Right hindlimb (tissue), 1 donor: ENCODE results near the gene SYT15.
A peak's percentile ranks its signal among the peaks of the same experiment; 100 is the strongest.
"Not testable (repeated sequence)": the region's sequence is repeated elsewhere in the genome, so short reads cannot be mapped to it uniquely, and the experiment has no call there.

Experiments used
- DNase-seq: peaks from one replicate; pipeline ENCODE4 v3.0.0-alpha.2; 2018

SYT15 gene

GRCh38 chr10:46557319-46558121, 21.4 kb upstream of the SYT15 start:
- DNase-seq: peak; percentile 30

- DNase-seq: no peak
Measured at GRCh38 chr10:46558122-46558391, 20.9 kb upstream of the SYT15 start.

DNA sequence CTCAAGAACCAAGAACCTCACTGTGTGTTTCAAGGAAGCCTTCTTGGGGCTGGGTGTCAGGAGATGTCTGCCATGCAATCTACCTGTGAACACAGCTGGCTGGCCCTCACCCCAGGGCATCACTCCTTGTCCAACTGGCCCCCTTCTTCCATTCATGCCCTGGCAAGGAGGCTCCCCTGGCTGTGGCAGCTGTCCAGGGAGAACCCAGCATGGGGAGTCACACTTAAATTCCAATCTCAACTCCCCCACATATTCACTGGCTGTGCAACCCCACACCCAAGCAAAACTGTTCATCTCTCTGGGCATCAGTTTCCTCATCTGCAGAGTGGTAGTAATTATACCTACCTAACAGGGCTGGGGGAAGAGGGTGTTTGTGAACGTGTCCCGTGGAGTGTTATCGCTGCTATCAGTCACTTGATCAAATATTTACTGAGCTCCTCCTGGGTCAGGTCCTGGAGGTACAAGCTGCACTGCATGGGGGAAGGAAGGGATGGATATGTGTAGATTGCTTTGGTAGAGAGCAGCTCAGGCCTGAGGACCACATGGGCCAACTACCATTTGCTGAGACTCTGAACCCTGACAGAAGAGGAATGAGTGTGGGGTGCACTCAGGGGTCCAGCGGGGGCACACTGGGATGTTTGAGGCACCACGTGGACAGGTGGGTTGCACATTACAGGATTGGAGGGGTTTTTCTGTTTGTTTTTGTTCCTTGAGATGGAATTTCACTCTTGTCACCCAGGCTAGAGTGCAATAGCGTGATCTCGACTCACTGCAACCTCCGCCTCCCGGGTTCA, 20.3 kb upstream of the SYT15 start:
- DNase-seq: peak; percentile 14

- DNase-seq: peak; percentile 12
Measured at GRCh38 chr10:46559231-46559671, 19.7 kb upstream of the SYT15 start.

GRCh38 chr10:46560381-46560780, 18.5 kb upstream of the SYT15 start:
- peak; percentile 10 for DNase-seq

DNA sequence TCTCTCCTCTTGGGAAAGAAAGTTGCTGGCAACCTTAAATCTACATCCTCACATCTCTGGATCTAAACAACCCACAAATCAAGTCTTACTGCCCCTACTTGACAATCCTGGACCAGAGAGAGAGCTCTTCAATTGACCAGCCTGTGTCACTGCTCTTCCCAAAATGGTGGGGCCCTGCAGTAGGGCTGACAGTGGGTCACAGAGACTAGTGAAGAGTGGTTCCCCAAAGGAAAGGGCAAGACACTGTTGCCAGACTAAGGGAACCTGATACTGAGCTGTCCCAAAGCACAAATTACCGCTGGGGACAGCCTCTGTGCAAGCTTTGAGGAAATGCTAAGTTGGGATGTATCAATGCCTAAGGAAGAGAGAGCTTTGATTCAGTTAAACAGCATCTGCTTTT, 18.0 kb upstream of the SYT15 start:
- DNase-seq: no peak

GRCh38 chr10:46565591-46566332, 13.2 kb upstream of the SYT15 start:
- DNase-seq: peak; percentile 72

DNA sequence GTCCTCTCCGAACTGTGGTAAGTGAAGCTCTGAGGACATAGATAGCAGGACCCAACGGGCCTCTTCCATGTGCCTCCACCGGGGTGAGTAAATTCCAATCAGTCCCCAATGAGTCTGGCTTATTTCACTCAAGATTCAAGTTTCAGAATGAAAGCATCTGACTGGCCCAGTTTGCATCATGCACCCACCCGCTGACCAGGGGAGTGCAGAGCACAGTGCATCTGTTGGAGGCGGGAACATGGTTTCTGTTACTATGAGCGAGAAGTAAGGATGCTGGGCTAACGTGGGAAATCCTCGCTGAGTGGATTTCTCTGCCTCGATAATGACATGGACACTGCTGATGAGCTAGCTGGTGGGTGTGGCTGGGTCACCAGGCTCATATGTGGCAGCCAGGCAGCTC, 11.8 kb upstream of the SYT15 start:
- not testable (repeated sequence) for DNase-seq

GRCh38 chr10:46570655-46571054, 8.3 kb upstream of the SYT15 start:
- not testable (repeated sequence) for DNase-seq

- DNase-seq: peak; percentile 34
Measured at GRCh38 chr10:46572765-46573164, 6.2 kb upstream of the SYT15 start.

DNA sequence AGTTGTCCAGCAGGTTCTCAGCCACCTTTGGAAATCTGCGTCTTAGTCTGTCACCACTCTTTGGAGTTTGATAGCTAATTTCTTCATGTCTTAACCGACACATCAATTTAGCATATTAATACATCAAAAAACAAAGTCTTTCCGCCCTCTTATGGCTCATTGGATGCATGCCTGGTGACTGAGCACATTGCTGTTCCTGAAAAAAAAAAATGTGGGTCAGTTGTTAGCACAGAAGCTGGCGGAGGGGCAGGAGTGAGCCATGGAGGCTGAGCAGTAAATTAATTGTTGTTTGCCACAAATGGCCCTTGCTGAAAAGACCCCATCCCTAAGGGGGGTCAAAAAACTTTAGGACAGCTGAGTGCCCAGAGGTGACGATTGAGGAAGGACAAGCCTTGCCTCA, 5.6 kb upstream of the SYT15 start:
- peak; percentile 10 for DNase-seq

DNA sequence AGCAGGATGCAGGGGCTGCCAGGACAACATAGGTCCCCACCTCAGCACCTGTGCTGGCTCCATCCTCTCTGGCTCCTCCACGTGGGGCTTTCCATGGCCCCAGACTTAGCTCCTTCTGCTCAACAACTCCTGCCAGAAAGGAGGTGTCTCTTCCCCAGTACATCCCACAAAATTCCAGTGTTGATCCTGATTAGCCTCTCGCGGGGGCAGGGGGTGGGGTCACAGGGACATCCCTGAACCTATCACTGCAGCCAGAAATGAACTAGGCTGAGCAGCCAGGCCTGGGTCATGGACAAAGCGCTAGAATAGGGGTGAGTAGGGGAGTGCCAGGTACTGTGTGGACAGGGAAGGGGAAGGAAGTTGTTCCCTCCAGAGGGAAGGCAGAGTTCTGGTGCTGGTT, 5.0 kb upstream of the SYT15 start:
- DNase-seq: not testable (repeated sequence)

GRCh38 chr10:46577624-46578473, 1.1 kb upstream of the SYT15 start:
- peak; percentile 19 for DNase-seq

DNA sequence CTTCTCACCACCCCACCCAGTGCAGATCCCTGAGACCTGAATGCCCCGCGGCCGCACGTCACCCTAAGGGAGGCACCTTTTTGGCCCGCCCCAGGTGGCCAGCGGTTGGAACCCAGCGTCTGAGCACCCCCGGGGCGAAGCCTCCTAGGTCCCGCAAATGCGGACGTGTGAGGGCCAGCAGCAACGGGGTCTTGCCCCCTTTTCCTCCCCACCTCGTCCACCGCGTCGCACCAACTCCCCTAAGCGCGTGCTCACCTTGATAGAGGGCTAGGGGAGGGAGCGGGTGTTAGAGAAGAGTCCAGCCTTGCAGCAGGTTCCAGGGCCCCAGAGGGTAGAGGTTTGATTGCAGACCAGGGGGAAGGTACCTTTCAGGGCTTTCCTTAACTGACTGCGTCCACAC, 450 bp downstream of the SYT15 start:
- DNase-seq: not testable (repeated sequence)

DNA sequence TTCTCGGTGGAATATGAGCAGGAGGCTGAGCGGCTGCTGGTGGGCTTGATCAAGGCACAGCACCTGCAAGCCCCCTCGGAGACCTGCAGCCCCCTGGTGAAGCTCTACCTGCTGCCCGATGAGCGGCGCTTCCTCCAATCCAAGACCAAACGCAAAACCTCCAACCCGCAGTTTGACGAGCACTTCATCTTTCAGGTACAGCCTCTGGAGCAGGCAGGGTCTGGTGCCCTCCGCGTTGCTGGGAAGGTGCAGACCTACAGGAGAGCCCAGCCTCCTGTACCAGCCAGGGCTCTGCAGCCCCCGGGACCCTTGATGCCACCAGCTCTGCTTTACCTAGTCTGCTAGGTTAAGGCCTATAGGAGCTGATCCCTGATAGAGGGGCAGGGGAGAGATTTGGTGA, 3.1 kb downstream of the SYT15 start:
- not testable (repeated sequence) for DNase-seq

DNA sequence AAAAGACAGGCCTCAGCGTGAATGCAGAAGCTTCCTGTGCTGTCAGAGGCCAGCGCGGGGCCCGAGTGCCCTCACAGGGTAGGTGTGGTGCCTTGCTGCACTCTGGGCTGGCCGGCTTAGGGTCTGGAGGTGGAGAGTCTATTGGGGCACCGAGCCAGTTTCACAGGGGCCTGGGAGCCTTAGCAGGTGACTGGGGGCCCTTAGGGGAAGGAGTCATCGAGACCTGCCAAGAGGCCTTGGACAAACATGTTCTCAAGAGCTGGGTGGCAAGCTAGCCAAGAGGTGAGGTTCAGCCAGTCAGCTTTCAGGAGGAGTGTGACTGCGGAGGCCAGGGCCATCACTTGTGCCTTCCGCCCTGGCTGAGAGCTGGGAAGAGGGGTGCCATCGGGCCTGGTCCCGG, 3.6 kb downstream of the SYT15 start:
- DNase-seq: not testable (repeated sequence)

GRCh38 chr10:46584196-46584595, 5.3 kb downstream of the SYT15 start:
- DNase-seq: not testable (repeated sequence)

GRCh38 chr10:46585246-46585645, 6.3 kb downstream of the SYT15 start:
- not testable (repeated sequence) for DNase-seq

- not testable (repeated sequence) for DNase-seq
Measured at GRCh38 chr10:46587546-46587945, 8.6 kb downstream of the SYT15 start.

- DNase-seq: not testable (repeated sequence)
Measured at GRCh38 chr10:46588221-46588620, 9.3 kb downstream of the SYT15 start.

DNA sequence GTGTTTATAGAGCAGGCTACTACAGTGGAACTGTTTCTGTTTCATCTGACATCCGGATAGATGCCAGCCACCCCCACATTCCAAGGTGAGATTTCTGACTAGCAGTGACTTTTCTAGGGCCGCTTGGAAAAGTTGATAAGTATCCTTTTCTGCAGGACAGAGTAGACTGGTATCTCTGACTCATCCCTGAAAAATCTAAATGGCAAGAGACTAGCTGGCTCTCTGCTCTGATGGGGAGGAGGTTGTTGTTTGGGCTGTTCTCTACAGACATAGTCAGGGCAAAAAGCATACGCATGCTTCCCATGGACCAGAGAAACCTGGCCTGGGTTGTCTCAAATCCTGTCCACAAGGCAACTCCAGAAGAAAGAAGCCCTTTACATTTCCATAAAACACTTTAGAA, 10.7 kb downstream of the SYT15 start:
- not testable (repeated sequence) for DNase-seq

- not testable (repeated sequence) for DNase-seq
Measured at GRCh38 chr10:46591053-46591452, 12.1 kb downstream of the SYT15 start.
